Keratinocyte (primary cell): ENCODE data around the gene TMED5. TPM values are rescaled to one million over a fixed set of nuclear protein-coding genes. Genes with fewer than 3 reads are reported as not detected.

Experiments used
- DNase-seq: peaks from one replicate; pipeline ENCODE4 v3.0.0-alpha.2; 2011; ENCODE audit warnings: low read depth, missing footprints, low spot score
- FAIRE-seq: peaks from 2 replicates; lab custom pipeline; 2011; peaks lifted over from hg19 to GRCh38; lab: Jason Lieb, UNC
- H2AFZ ChIP-seq: 2 replicates; pipeline ENCODE4 v1.6.0; 2012; ENCODE audit warnings: low read length, control low read depth, inconsistent platforms; ENCODE audit not compliant: control insufficient read depth
- H3K27ac ChIP-seq: 2 replicates; pipeline ENCODE4 v1.5.1; 2011; ENCODE audit warnings: low read length; ENCODE audit not compliant: control insufficient read depth, insufficient read depth
- H3K27me3 ChIP-seq: 3 replicates; pipeline ENCODE4 v1.6.0; 2011; ENCODE audit warnings: low read length; ENCODE audit not compliant: control insufficient read depth, insufficient read depth; ENCODE audit errors: extremely low read depth
- H3K36me3 ChIP-seq, 2 experiments: 2 replicates in 1 of 2; 3 replicates in 1 of 2; pipeline ENCODE4 v1.5.1; 2011; ENCODE audit warnings: low read length in 2 of 2, mild to moderate bottlenecking in 1 of 2; ENCODE audit not compliant: control insufficient read depth in 2 of 2, insufficient read depth in 2 of 2; ENCODE audit errors: extremely low read depth in 1 of 2
- H3K4me1 ChIP-seq: 3 replicates; pipeline ENCODE4 v1.5.1; 2011; ENCODE audit warnings: low read length; ENCODE audit not compliant: control insufficient read depth, insufficient read depth; ENCODE audit errors: extremely low read depth
- H3K4me2 ChIP-seq: 3 replicates; pipeline ENCODE4 v1.6.0; 2011; ENCODE audit warnings: low read depth, low read length; ENCODE audit not compliant: control insufficient read depth, insufficient read depth; ENCODE audit errors: extremely low read depth
- H3K4me3 ChIP-seq, 3 experiments: fragments of 200-600 bp in 1 of 3; sonication (generic) in 1 of 3; 2 replicates in 2 of 3; 3 replicates in 1 of 3; pipeline ENCODE4 v1.5.1; 2011 to 2016; ENCODE audit warnings: low read length in 3 of 3, mild to moderate bottlenecking in 3 of 3, control low read depth in 2 of 3, inconsistent platforms in 1 of 3, low read depth in 1 of 3, mixed read lengths in 1 of 3, mixed run types in 1 of 3, moderate library complexity in 1 of 3; ENCODE audit not compliant: control insufficient read depth in 2 of 3, insufficient read depth in 2 of 3; ENCODE audit errors: extremely low read depth in 1 of 3
- H3K79me2 ChIP-seq: 2 replicates; pipeline ENCODE4 v1.6.0; 2012; ENCODE audit warnings: low read length; ENCODE audit not compliant: control insufficient read depth, insufficient read depth
- H3K9ac ChIP-seq: 3 replicates; pipeline ENCODE4 v1.6.0; 2011; ENCODE audit warnings: low read length; ENCODE audit not compliant: control insufficient read depth, insufficient read depth; ENCODE audit errors: extremely low read depth
- H3K9me1 ChIP-seq: 3 replicates; pipeline ENCODE4 v1.6.0; 2011; ENCODE audit warnings: low read length; ENCODE audit not compliant: control insufficient read depth, insufficient read depth; ENCODE audit errors: extremely low read depth
- H3K9me3 ChIP-seq: 2 replicates; pipeline ENCODE4 v1.5.1; 2012; ENCODE audit warnings: low read depth, low read length; ENCODE audit not compliant: control insufficient read depth
- H4K20me1 ChIP-seq: 3 replicates; pipeline ENCODE4 v1.6.0; 2011; ENCODE audit warnings: low read length; ENCODE audit not compliant: control insufficient read depth, insufficient read depth; ENCODE audit errors: extremely low read depth
- EZH2 ChIP-seq: IDR thresholded peaks from one replicate; pipeline ENCODE4 v1.6.1; 2012; ENCODE audit warnings: inconsistent platforms, mild to moderate bottlenecking, low read length, moderate library complexity
- dilution Hi-C: fragments of 300-500 bp; cut with MboI; formaldehyde crosslinking; loops from one replicate; pipeline ENCODE4 v1.7.0; 2020; ENCODE audit warnings: low sequenced_read_pairs; ENCODE audit not compliant: extremely low pct_ligation_motif_present
- polyA plus RNA-seq, 5 experiments: library from polyadenylated mRNA; depleted of rRNA in 3 of 5; stranded (reverse) in 3 of 5; stranded (forward) in 1 of 5; unstranded in 1 of 5; fragments of >200 nt; gene quantifications; 1 replicate in 1 of 5; 2 replicates in 3 of 5; 3 replicates in 1 of 5; pipeline versions ENCODE4 v1.2.1 to v1.2.3, GENCODE V29; 2011 to 2012; ENCODE audit warnings: missing spikeins in 2 of 5, low read depth in 1 of 5, low replicate concordance in 1 of 5
- TF ChIP-seq, protein P1 (sequence below), 3 experiments: IDR thresholded peaks in 1 of 3; conservative IDR thresholded peaks in 1 of 3; optimal IDR thresholded peaks in 1 of 3; 2 replicates in 2 of 3; 3 replicates in 1 of 3; pipeline versions ENCODE3 to v1.5.1; 2011; ENCODE audit warnings: low read length in 3 of 3, mild to moderate bottlenecking in 3 of 3, moderate library complexity in 2 of 3, control low read depth in 1 of 3, inconsistent platforms in 1 of 3; ENCODE audit not compliant: insufficient read depth in 2 of 3; ENCODE audit errors: extremely low read depth in 1 of 3

Gene TMED5
- polyA plus RNA-seq, 1 donor (not counting 4 experiments of a cell fraction or from before 2014, with no cell fraction given), result 55.4 TPM

DNA sequence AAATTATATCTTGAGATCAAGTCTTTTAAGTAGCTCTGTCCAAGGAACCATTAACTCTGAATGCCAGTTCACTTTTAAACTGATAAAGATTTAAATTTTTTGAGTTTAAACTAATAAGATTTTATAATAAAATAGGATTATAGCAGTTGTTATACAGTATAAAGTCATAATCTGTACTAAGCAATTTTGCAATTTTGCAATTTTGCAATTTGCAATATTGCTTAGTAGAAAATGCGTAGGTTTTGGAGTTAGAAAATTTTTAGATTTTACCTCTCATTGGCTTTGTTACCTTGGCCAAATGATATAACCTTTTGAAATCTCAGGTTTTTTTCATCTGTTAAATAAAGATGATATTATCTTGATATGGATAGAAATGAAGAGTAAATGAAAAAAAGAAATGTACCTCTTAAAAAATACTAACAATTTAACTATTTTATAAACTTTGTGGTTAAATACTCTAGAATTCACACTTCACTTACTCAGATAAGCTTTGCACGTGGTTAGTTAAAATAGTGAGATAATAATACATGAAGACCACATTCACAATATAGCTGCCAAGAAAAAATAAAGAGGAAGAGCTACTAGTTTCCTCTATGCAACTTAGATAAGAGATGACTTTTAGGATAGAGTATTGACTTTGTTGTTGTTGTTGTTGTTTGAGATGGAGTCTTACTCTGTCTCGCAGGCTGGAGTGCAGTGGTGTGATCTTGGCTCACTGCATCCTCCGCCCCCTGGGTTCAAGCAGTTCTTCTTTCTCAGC is 14.2 kb upstream of the TMED5 start:
- Histone ChIP-seq H3K9me3 (no peaks in the 10 kb centered on the region), H4K20me1 (no peaks in the 10 kb centered on the region), H3K4me3 (no peak overlapping the region), H3K27me3 (no peaks in the 10 kb centered on the region), H3K4me1 (no peaks in the 10 kb centered on the region), H3K4me2 (no peak overlapping the region), H3K79me2 (no peaks in the 10 kb centered on the region), H3K9ac (no peak overlapping the region), H3K9me1 (no peaks in the 10 kb centered on the region), H3K27ac (no peak overlapping the region), H2AFZ (no peak overlapping the region), H3K36me3 (peaks cover 0 to 4% of the 10 kb centered on the region in 2 experiments)
- dilution Hi-C loops, result no loop called here
- no peak for DNase-seq
- TF ChIP-seq EZH2, result no peak
- TF ChIP-seq, protein P1, sequence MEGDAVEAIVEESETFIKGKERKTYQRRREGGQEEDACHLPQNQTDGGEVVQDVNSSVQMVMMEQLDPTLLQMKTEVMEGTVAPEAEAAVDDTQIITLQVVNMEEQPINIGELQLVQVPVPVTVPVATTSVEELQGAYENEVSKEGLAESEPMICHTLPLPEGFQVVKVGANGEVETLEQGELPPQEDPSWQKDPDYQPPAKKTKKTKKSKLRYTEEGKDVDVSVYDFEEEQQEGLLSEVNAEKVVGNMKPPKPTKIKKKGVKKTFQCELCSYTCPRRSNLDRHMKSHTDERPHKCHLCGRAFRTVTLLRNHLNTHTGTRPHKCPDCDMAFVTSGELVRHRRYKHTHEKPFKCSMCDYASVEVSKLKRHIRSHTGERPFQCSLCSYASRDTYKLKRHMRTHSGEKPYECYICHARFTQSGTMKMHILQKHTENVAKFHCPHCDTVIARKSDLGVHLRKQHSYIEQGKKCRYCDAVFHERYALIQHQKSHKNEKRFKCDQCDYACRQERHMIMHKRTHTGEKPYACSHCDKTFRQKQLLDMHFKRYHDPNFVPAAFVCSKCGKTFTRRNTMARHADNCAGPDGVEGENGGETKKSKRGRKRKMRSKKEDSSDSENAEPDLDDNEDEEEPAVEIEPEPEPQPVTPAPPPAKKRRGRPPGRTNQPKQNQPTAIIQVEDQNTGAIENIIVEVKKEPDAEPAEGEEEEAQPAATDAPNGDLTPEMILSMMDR (optimal IDR thresholded peaks at IDR 0.05 in 1 of 3, IDR thresholded peaks at IDR 0.05 in 1 of 3, conservative IDR thresholded peaks at IDR 0.05 in 1 of 3; ENCODE audit: extremely low read depth in 1 of 3, insufficient read depth in 2 of 3, low read length in 3 of 3), result no peak
- no peak for FAIRE-seq

DNA sequence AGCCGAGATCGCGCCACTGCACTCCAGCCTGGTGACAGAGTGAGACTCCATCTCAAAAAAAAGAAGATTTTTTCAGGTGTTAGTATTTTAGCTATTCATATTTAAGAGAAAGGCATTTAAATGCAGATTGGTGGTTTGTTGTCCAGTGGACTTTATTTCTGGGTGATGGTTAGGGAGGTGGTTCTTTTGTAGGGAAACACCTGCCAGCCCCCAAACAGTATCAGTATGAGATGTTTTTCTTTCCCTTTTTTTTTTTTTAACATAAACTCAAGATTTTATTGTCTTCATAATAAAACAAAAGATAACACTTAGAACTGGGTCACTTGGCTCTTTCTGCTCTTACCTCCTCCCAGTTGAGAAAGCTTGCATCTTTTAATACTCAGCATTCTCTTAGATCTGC is 10.2 kb upstream of the TMED5 start:
- Histone ChIP-seq H3K9ac (no peak overlapping the region), H3K79me2 (no peaks in the 10 kb centered on the region), H3K4me1 (no peaks in the 10 kb centered on the region), H3K36me3 (no peaks in the 10 kb centered on the region), H3K27ac (no peak overlapping the region), H3K27me3 (no peaks in the 10 kb centered on the region), H2AFZ (no peak overlapping the region), H3K9me1 (no peaks in the 10 kb centered on the region), H3K4me3 (no peak overlapping the region), H3K9me3 (no peaks in the 10 kb centered on the region), H4K20me1 (no peaks in the 10 kb centered on the region), H3K4me2 (no peak overlapping the region)
- no peak for DNase-seq
- no peak for TF ChIP-seq EZH2
- TF ChIP-seq, protein P1 (optimal IDR thresholded peaks at IDR 0.05 in 1 of 3, IDR thresholded peaks at IDR 0.05 in 1 of 3, conservative IDR thresholded peaks at IDR 0.05 in 1 of 3; ENCODE audit: extremely low read depth in 1 of 3, insufficient read depth in 2 of 3, low read length in 3 of 3), result no peak
- no peak for FAIRE-seq
- dilution Hi-C loops, result no loop called here
